Mononuclear cell (primary cell): ENCODE measurements around the gene FOXI3. TPM values are rescaled to one million over a fixed set of nuclear protein-coding genes. Genes with fewer than 3 reads are reported as not detected.
"Not testable (repeated sequence)": the region's sequence is repeated elsewhere in the genome, so short reads cannot be mapped to it uniquely, and the experiment has no call there.

Source experiments
- H3K27me3 ChIP-seq: 2 replicates; pipeline ENCODE4 v1.6.0; 2011; ENCODE audit warnings: low read length, control low read depth; ENCODE audit not compliant: insufficient read depth
- H3K4me1 ChIP-seq: 2 replicates; pipeline ENCODE4 v1.5.1; 2011; ENCODE audit warnings: mild to moderate bottlenecking, low read length, control low read depth; ENCODE audit not compliant: insufficient read depth
- H3K4me3 ChIP-seq: 2 replicates; pipeline ENCODE4 v1.5.1; 2011; ENCODE audit warnings: mild to moderate bottlenecking, low read length, moderate library complexity
- H3K9me3 ChIP-seq: 2 replicates; pipeline ENCODE4 v1.5.1; 2011; ENCODE audit warnings: low read depth, mild to moderate bottlenecking, control low read depth, low read length
- total RNA-seq: library from RNA; depleted of rRNA; stranded (reverse); fragments of >200 nt; gene quantifications from one replicate; pipeline ENCODE4 v1.2.3, GENCODE V29; 2012

The FOXI3 gene
- total RNA-seq, 1 donor = not detected

DNA sequence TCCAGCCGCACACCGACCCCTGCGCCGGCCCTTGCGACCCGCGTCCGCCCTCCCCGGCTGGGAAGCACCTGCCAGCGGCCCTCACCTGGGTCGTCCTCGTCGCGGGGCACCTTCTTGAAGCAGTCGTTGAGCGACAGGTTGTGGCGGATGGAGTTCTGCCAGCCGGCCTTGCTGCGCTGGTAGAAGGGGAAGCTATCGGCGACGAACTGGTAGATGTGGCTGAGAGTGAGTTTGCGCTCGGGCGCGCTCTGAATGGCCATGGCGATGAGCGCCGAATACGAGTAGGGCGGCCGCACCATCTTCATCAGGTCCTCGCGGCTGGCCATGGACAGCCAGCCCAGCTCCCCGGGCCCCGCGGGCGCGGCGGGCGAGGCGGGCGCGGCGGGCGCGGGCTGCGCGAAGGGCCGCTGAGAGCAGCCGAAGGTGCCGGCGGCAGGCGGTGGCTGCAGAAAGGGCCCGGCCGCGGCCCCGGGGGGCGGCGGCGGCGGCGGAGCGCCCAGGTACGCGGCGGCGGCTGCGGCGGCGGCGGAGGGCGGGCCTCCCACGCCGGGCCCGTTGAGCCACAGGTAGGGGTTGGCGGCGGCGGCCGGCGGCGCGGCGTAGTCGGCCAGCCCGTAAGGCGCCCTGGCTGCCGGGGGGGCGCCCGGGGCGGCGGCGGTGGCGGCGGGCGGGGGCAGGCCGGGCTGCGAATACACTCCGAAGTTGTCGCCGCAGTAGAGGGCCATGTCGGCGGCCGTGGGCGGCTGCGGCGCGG lies 505 bp downstream of the FOXI3 start:
- Histone ChIP-seq H3K9me3 (no peaks in the 10 kb centered on the region), H3K4me3 (no peak overlapping the region), H3K27me3 (peaks cover 75% of the 10 kb centered on the region), H3K4me1 (no peaks in the 10 kb centered on the region)

DNA sequence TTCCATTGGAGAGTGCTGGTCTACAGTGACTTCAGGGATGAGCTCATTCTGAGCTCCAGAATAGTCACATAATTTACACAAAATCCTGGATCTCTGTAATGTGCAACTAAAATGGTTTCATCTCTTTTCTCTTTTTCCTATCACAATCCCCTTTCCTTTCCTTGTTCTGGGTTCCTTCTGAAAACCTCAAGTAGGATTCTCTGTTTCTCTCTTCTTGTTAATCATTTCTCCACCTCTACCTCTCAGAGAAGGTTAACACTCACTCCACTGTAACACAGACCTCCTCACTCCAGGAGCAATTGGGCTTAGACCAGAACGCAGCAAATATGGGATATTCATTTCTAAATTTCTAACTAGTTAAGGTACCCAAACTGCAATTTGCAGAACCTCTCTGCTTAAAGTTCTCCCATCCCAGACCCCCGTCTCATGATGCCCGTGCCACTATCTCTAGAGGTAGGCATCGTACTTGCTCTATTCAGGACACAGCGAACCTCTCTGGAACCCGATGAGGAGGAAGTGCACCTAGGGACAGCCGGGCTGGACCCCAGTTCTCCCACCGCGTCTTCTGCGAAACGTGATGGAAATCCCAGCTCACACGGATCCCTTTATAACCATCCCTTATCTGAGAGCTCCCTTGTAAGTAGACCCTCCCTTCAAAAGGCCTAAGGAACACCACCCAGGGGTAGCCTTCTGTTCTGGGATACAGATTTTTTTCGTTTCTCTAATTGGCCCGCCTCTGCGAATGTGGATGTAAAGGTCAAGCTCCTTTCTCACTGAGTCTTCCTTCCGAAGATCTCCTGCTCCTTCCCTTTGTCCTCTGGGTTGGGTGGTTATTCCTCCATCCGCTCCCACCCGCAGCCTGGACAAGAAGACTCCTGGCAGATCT lies 1.3 kb downstream of the FOXI3 start:
- H3K27me3 ChIP-seq = peaks cover 69% of the 10 kb centered on the region
- no peaks in the 10 kb centered on the region for H3K4me1 ChIP-seq
- H3K9me3 ChIP-seq = no peaks in the 10 kb centered on the region
- H3K4me3 ChIP-seq = no peak overlapping the region

DNA sequence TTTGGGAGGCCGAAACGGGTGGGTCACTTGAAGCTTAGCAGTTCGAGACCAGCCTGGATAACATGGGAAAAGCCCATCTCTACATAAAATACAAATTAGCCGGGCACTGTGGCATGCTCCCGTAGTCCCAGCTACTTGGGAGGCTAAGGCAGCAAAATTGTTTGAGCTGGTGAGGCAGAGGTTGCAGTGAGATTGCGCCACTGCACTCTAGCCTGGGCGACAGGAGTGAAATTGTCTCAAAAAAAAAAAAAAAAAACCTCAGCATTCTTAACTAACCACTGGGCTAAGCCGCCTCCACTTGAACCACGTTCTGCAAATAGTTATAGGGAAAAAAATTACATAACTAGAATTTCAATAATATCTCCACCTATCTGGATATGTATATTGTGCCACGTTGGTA lies 2.3 kb downstream of the FOXI3 start:
- Histone ChIP-seq H3K27me3 (peaks cover 62% of the 10 kb centered on the region), H3K9me3 (no peaks in the 10 kb centered on the region), H3K4me3 (no peak overlapping the region), H3K4me1 (no peaks in the 10 kb centered on the region)

DNA sequence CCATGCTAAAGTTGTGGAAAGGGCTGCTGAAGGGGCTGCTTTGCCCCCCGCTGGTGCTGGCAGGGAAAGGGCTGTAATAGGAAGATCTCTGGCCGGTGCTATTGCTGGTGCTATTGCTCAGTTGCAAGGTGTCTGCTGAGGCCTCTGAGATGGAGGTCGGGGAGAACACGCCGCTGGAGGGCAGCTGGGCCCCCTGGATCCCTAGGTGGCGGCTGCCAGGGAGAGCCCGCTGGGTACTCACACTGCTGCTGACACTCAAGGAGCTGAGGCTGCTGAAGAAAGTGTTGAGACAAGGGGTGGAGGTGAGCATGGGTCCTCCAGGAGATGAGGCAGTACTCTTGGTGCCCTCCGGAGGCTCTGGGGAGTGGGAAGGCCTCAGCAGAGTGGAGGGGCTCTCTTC lies 4.2 kb downstream of the FOXI3 start:
- Histone ChIP-seq H3K9me3 (no peaks in the 10 kb centered on the region), H3K4me3 (no peak overlapping the region), H3K4me1 (no peaks in the 10 kb centered on the region), H3K27me3 (peaks cover 47% of the 10 kb centered on the region)

DNA sequence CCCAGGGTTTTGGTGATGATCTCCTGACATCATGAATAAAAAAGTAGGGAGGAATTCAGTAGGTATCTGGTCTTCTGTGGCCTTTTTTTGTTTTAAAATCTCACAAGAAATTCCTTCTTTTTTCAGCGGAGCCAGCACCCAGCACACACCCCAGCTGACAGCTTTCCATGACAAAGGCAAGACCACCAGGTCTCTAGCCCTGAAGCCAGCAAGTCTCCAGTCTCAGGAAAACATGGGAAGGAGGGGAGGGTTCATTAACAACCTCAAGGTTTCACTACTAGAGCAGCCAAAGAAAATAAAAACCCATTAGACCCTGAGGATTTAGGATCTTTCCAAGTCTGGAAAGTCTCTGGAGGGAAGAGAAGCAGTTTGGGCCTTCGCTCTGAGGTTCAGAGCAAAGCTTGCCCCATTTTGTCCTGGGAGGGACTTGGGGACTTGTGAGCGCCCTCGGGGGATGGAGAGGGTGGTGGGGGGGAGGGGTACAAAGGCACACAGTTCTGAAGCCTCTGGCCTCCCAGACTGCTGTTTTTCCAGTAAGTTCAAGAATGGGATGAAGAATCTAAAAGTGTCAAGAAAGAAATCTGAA lies 9.0 kb downstream of the FOXI3 start:
- H3K27me3 ChIP-seq = peaks cover 8% of the 10 kb centered on the region

DNA sequence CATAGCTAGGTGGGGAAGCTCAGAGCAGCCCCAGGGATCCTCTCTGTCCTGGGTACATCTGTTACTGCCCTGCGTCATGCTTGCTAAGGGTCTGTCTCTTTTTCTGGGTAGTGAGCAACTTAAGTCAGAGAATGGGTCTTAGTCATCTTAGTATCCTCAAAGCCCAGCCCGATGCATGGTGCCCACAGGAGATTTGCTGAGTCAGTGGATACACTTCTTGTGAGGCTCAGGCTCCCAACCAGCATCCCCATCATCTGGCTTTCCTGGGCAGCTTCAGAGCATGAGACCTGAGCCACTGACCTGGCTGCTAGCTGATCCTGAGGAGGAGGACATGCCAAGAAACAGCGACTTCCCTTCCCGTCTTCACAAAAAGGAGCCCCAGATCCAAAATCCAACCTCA lies 10.0 kb downstream of the FOXI3 start:
- Histone ChIP-seq H3K27me3 (peaks cover 7% of the 10 kb centered on the region), H3K9me3 (no peaks in the 10 kb centered on the region), H3K4me1 (no peaks in the 10 kb centered on the region), H3K4me3 (no peak overlapping the region)

More for the DNA sequence above, 9.0 kb downstream of the FOXI3 start:
- no peaks in the 10 kb centered on the region for H3K4me1 ChIP-seq
- H3K9me3 ChIP-seq = no peaks in the 10 kb centered on the region
- H3K4me3 ChIP-seq = no peak overlapping the region

DNA sequence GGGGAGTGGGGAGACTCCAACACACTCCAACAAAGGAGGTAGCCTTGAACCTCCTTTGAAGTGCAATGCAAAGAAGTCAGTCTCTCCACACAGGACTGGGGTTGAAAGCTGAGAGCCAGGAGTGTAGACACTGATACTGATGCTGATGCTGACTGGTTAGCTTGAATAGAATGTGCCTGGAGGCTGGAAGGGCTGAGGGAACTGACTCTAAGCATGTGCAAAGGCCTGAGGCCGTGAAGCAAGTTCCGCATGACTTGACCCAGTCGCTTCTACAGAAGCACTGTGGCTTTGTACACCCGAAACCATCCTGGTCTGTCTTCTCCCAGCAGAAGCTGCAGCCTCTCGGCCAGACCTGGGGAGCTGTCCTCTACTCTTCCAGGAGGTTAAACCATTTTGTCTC lies 10.4 kb downstream of the FOXI3 start:
- Histone ChIP-seq H3K4me3 (no peak overlapping the region), H3K27me3 (peaks cover 7% of the 10 kb centered on the region)

DNA sequence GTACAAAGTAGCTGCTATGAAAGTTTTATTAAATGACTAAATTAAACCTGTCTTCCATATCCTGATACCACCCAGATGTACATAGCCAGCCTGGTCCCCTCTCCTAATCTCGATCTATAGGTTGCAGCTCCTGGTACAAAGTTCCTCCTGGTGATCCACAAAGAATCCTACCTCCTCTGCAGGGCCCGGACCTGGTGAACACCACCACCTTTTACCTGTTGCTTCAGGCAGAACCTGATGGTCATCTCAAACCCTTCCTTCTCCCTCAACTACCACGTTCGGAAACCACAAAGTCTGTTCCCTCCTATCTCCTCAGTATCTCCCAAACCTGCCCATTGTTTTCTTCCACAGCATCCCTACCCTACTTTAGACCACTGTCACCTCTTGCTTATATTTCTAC lies 15.5 kb downstream of the FOXI3 start:
- Histone ChIP-seq H3K9me3 (no peaks in the 10 kb centered on the region), H3K27me3 (no peaks in the 10 kb centered on the region), H3K4me1 (no peaks in the 10 kb centered on the region), H3K4me3 (no peak overlapping the region)

More for the DNA sequence above, 10.4 kb downstream of the FOXI3 start:
- H3K9me3 ChIP-seq = no peaks in the 10 kb centered on the region
- H3K4me1 ChIP-seq = no peaks in the 10 kb centered on the region

DNA sequence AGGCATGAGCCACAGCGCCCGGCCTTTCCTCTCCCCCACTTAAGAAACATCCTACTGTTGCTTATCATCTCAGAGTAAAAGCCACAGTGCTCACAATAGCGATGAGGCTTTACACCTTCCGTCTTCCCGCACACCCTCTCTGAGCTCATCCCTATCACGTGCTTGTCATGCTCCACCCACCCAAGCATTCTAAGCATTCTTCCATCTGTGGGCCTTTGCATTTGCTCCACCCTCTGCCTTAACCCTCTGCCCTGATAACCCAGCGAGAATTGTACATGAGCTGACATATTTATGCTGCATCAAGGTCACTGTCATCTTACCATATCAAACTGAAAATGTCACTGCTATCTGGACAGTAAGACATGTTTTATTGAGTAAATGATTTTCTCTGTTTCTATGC lies 22.6 kb downstream of the FOXI3 start:
- H3K27me3 ChIP-seq = no peaks in the 10 kb centered on the region
- H3K4me3 ChIP-seq = no peak overlapping the region
- no peaks in the 10 kb centered on the region for H3K9me3 ChIP-seq
- H3K4me1 ChIP-seq = no peaks in the 10 kb centered on the region

DNA sequence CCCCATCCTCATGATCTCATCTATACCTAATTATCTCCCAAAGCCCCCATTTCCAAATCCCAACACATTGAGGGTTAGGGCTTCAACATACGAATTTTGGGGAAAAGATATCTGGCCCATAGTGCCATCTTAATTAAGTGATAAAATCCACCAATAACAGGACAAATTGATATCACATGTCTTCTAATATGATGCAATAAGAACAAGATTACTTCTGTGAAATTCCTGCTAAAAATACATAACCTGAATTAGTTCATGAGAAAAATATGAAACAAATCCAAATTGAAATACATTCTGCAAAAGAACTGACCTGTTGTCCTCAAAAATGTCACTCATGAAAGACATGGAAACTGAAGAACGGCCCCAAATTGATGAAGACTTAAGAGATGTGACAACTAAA lies 28.8 kb downstream of the FOXI3 start:
- H3K27me3 ChIP-seq = no peaks in the 10 kb centered on the region
- no peaks in the 10 kb centered on the region for H3K9me3 ChIP-seq
- no peak overlapping the region for H3K4me3 ChIP-seq
- H3K4me1 ChIP-seq = no peaks in the 10 kb centered on the region

DNA sequence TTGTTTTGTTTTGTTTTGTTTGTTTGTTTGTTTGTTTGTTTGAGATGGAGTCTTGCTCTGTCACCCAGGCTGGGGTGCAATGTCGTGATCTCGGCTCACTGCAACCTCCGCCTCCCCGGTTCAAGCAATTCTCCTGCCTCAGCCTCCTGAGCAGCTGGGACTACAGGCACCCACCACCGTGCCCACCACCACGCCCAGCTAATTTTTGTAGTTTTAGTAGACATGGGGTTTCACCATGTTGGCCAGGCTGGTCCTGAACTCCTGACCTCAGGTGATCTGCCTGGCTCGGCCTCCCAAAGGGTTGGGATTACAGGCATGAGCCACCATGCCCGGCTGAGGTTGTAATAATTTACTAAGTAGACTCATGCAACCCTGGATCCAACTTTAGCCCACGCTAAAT lies 33.4 kb downstream of the FOXI3 start:
- not testable (repeated sequence) for H3K4me1 ChIP-seq, H3K9me3 ChIP-seq, H3K4me3 ChIP-seq, H3K27me3 ChIP-seq

DNA sequence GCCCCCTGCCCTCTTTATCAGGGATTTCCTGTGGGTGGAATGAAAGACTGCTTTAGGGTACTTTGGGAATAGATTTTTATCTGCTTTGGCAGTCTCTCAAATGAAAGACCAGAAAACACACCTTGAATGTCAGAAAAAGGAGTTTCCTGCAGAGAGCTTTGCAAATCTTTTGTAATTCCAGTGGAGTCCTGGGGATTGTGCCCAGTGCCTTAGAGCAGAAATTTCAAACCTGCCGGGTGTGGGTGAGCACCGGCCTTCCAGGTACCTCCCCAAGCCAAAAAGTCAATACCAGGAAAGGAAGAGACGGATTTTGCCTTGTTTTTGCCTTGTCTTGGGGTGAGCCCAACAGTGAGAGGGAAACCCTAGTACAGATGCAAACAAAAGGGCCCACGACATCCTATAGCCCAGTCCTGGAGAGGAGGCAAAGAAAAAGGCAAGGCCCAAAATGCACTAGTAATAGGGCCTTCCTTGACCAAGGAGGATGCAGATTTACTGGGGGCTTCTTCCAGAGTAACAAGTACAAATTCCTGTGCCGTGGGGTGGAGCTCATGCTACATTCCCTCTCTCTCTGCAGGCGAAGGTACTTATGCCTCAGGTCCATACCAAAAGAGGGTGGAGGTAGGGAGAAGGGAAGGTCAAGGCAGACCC lies 36.4 kb downstream of the FOXI3 start:
- Histone ChIP-seq H3K4me3 (no peak overlapping the region), H3K27me3 (no peaks in the 10 kb centered on the region), H3K9me3 (no peaks in the 10 kb centered on the region), H3K4me1 (no peaks in the 10 kb centered on the region)

DNA sequence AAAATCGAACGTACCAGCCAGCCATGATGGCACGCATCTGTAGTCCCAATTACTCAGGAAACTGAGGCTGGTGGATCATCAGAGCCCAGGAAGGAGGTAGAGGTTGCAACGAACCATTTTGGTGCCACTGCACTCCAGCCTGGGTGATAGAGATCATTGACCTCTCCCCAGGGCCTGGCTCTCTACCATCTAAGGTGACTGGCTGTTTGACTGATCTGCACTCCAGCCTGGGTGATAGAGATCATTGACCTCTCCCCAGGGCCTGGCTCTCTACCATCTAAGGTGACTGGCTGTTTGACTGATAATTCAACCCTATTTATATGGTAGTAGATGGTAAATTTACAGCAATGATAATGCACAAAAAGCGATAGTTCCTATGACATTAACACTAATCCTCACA lies 43.6 kb downstream of the FOXI3 start:
- not testable (repeated sequence) for H3K4me3 ChIP-seq, H3K4me1 ChIP-seq, H3K9me3 ChIP-seq, H3K27me3 ChIP-seq

DNA sequence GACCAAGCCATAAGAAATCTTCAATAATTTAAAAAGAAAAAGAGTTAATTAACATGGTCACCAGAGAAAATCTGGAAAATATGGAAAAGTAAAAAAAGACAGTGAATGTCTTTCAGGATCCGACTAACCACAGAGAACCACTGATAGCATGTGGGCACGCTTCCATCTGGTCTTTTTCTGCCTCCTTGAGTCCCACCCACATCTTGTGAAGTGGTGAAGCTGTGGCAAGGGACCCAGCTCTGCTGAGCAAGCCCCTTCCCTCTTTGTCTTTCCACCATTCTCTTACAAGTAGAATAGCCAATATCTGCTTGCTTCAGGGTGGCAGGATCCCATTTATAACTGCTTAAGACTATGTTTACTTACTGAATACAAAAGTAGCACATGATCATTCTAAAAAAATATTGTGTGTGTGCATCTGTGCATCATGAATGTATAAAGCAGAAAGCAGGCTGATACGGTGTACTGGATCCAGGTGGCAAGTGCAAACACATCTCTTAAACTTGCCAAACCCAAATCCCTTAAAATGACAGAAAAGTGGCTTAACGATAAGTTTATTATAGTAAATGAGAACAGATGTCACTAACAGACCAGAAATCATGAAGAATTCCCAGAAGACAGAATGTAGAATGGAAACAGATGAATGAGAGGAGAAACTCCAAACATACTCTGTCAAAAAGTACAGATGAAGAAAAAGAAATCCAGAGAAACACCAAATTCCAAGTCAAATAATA lies 52.3 kb downstream of the FOXI3 start:
- peaks cover 7% of the 10 kb centered on the region for H3K27me3 ChIP-seq
- no peak overlapping the region for H3K4me3 ChIP-seq
- H3K9me3 ChIP-seq = no peaks in the 10 kb centered on the region

More for the DNA sequence above, 52.3 kb downstream of the FOXI3 start:
- no peaks in the 10 kb centered on the region for H3K4me1 ChIP-seq
